Breast epithelium (tissue), 3 donors: ENCODE results near the gene SOCS1.

Experiments
- POLR2A ChIP-seq: fragments of 450-650 bp; IDR thresholded peaks from one replicate; pipeline ENCODE4 v1.6.1; 2016; ENCODE audit warnings: antibody characterized with exemption, mild to moderate bottlenecking, moderate library complexity
- POLR2AphosphoS5 ChIP-seq, 3 donors: sonication (generic); formaldehyde crosslinking; IDR thresholded peaks; one replicate each; pipeline ENCODE4 v1.6.1; 2017; ENCODE audit warnings: antibody characterized with exemption in 3 of 3
- TF ChIP-seq, protein P1 (sequence below), 3 donors: fragments of 450-650 bp; IDR thresholded peaks; one replicate each; pipeline ENCODE4 v1.5.1; 2016 to 2017; ENCODE audit warnings: antibody characterized with exemption in 3 of 3, mild to moderate bottlenecking in 3 of 3, moderate library complexity in 3 of 3

DNA sequence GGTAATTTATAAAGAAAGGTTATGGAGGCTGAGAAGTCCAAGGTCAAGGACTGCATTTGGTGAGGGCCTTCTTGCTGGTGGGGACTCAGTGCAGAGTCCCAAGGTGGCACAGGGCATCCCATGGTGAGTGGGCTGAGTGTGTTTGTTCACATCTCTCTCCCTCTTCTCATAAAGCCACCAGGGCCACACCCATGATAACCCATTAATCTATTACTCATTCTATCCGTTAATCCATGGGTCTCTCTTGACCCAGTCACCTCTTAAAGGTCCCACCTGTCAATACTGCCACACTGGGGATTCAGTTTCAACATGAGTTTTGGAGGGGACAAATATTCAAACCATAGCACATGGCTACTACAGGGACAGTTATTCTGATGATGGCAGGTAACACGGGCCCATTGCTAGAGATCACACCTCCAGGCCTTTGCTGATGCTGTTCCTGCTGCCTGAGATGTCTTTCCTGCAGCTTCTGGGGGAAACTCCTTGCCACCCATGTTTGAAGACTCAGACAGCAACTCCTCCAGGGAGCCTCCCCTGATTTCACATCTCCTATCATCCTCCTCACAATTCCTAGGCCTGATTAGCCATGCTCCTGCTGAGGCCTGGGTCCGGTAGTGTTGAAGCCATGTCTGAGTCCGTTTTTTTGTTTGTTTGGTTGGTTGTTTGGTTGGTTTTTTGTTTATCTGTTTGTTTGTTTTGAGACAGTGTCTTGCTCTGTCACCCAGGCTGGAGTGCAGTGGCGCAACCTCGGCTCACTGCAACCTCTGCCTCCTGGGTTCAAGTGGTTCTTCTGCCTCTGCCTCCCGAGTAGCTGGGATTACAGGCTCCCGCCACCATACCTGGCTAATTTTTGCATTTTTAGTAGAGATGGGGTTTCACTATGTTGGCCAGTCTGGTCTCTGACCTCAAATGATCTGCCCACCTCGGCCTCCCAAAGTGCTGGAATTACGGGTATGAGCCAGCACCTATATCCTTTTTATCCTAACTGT is 16.1 kb downstream of the SOCS1 start:
- TF ChIP-seq POLR2A (no peak), POLR2AphosphoS5 (IDR thresholded peaks at IDR 0.05) (no peak)
- TF ChIP-seq, protein P1, sequence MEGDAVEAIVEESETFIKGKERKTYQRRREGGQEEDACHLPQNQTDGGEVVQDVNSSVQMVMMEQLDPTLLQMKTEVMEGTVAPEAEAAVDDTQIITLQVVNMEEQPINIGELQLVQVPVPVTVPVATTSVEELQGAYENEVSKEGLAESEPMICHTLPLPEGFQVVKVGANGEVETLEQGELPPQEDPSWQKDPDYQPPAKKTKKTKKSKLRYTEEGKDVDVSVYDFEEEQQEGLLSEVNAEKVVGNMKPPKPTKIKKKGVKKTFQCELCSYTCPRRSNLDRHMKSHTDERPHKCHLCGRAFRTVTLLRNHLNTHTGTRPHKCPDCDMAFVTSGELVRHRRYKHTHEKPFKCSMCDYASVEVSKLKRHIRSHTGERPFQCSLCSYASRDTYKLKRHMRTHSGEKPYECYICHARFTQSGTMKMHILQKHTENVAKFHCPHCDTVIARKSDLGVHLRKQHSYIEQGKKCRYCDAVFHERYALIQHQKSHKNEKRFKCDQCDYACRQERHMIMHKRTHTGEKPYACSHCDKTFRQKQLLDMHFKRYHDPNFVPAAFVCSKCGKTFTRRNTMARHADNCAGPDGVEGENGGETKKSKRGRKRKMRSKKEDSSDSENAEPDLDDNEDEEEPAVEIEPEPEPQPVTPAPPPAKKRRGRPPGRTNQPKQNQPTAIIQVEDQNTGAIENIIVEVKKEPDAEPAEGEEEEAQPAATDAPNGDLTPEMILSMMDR (IDR thresholded peaks at IDR 0.05), result no peak
